Glomerular visceral epithelial cell (primary cell): ENCODE results near the gene CHRM2.

Experiments
- DNase-seq: peaks from one replicate; pipeline ENCODE4 v3.0.0-alpha.2; 2016; ENCODE audit errors: extremely low spot score

The CHRM2 gene

GRCh38 chr7:137025469-137026175, 157.2 kb downstream of the CHRM2 start:
- no peak for DNase-seq

GRCh38 chr7:137026176-137026500, 157.7 kb downstream of the CHRM2 start:
- DNase-seq: no peak

GRCh38 chr7:137032436-137032835, 164.0 kb downstream of the CHRM2 start:
- DNase-seq: no peak

- peak; percentile 0 for DNase-seq
Measured at GRCh38 chr7:137036768-137037167, 168.3 kb downstream of the CHRM2 start.

- no peak for DNase-seq
Measured at GRCh38 chr7:137038706-137039105, 170.3 kb downstream of the CHRM2 start.

- no peak for DNase-seq
Measured at GRCh38 chr7:137040745-137041144, 172.3 kb downstream of the CHRM2 start.

- DNase-seq: no peak
Measured at GRCh38 chr7:137045573-137045972, 177.1 kb downstream of the CHRM2 start.

GRCh38 chr7:137069249-137069963, 201.0 kb downstream of the CHRM2 start:
- DNase-seq: no peak
